Spleen (tissue), 11 donors: Measurements from ENCODE around the gene C16orf90. TPM values are rescaled to one million over a fixed set of nuclear protein-coding genes. Genes with fewer than 3 reads are reported as not detected.
"Not testable (repeated sequence)": the region's sequence is repeated elsewhere in the genome, so short reads cannot be mapped to it uniquely, and the experiment has no call there.

Source experiments
- DNase-seq: peaks from one replicate; pipeline ENCODE4 v3.0.0-alpha.2; 2020
- H3K27ac ChIP-seq, 8 donors: fragments of 200-600 bp; sonication (generic) in 7 of 8; 1 replicate in 4 of 8; 2 replicates in 4 of 8; pipeline versions ENCODE4 v1.5.0 to v1.8.0; 2016 to 2021; ENCODE audit warnings: inconsistent platforms in 4 of 8, mild to moderate bottlenecking in 4 of 8, moderate library complexity in 1 of 8
- H3K27me3 ChIP-seq, 7 donors: fragments of 200-600 bp; sonication (generic) in 6 of 7; replicated peaks in 1 of 7; 1 replicate in 4 of 7; 2 replicates in 3 of 7; pipeline versions ENCODE4 v1.5.0 to v1.8.0; 2016 to 2021; ENCODE audit warnings: inconsistent platforms in 3 of 7, mild to moderate bottlenecking in 1 of 7
- H3K36me3 ChIP-seq, 6 donors: fragments of 200-600 bp; sonication (generic) in 5 of 6; 1 replicate in 4 of 6; 2 replicates in 2 of 6; pipeline versions ENCODE4 v1.5.0 to v1.8.0; 2016 to 2021; ENCODE audit warnings: inconsistent platforms in 2 of 6
- H3K4me1 ChIP-seq, 6 donors: fragments of 200-600 bp; sonication (generic) in 5 of 6; 1 replicate in 3 of 6; 2 replicates in 3 of 6; pipeline versions ENCODE4 v1.5.0 to v1.8.0; 2016 to 2021; ENCODE audit warnings: inconsistent platforms in 3 of 6
- H3K4me3 ChIP-seq, 8 donors: fragments of 200-600 bp; sonication (generic) in 7 of 8; 1 replicate in 4 of 8; 2 replicates in 4 of 8; pipeline versions ENCODE4 v1.5.0 to v1.8.0; 2016 to 2021; ENCODE audit warnings: inconsistent platforms in 4 of 8, mild to moderate bottlenecking in 4 of 8, moderate library complexity in 2 of 8
- H3K9me3 ChIP-seq, 8 donors: fragments of 200-600 bp; sonication (generic) in 7 of 8; 1 replicate in 4 of 8; 2 replicates in 4 of 8; pipeline versions ENCODE4 v1.5.0 to v1.8.0; 2016 to 2021; ENCODE audit warnings: inconsistent platforms in 4 of 8
- CTCF ChIP-seq, 11 experiments: fragments of 200-600 bp in 7 of 11; fragments of 450-650 bp in 4 of 11; sonication (generic) in 4 of 11; IDR thresholded peaks in 8 of 11; conservative IDR thresholded peaks in 3 of 11; 1 replicate in 7 of 11; 2 replicates in 4 of 11; pipeline versions ENCODE4 v1.4.0 to v1.8.0; 2016 to 2021; ENCODE audit warnings: antibody characterized with exemption in 11 of 11, inconsistent platforms in 4 of 11, mild to moderate bottlenecking in 1 of 11
- POLR2A ChIP-seq, 3 donors: fragments of 450-650 bp; IDR thresholded peaks; one replicate each; pipeline ENCODE4 v1.5.1; 2017; ENCODE audit warnings: antibody characterized with exemption in 3 of 3, mild to moderate bottlenecking in 1 of 3
- POLR2AphosphoS5 ChIP-seq, 3 donors: sonication (generic); formaldehyde crosslinking; IDR thresholded peaks; one replicate each; pipeline ENCODE4 v1.5.1; 2017; ENCODE audit warnings: antibody characterized with exemption in 3 of 3
- WGBS, 5 donors: extraction: QIAGEN DNeasy Blood & Tissue Kit in 3 of 5; methylation state at CpG; one replicate each; pipeline versions ENCODE4 v1.1.5 to v1.1.7; 2013 to 2018; 5-methylcytosine and 5-hydroxymethylcytosine counted together
- intact Hi-C: fragments of 100-400 bp; cut with DNase I; formaldehyde crosslinking; loops from one replicate; pipeline ENCODE4 v1.15.0; 2023; ENCODE audit warnings: low total_unique reads
- polyA plus RNA-seq, 3 donors: library from polyadenylated mRNA; stranded (reverse); fragments of 200-250 nt; gene quantifications; one replicate each; pipeline ENCODE4 v1.2.1, GENCODE V29; 2013
- total RNA-seq, 7 donors: library from RNA; depleted of rRNA in 3 of 7; stranded (reverse); fragments of >200 nt in 3 of 7; fragmentation: NEBNext Ultra II Directional in 4 of 7; extraction: Animal tissue kit (Norgen Biotek cat#: 25700) in 4 of 7; gene quantifications; one replicate each; pipeline versions ENCODE4 v1.1.0 to v1.2.1, GENCODE V29; 2016 to 2021
- donor health status: healthy with polysubstance abuse.
- donor health status: DM: no; HTN: no; CAD: no; lungs with moderate emphysema.
- donor health status: DM: no; HTN: no; CAD: no.
- donor health status: Bipolar disorder and iron deficiency.
- donor health status: healthy.
- donor health status: DM: no; HTN: no; CAD: no.
- donor health status: DM: yes; HTN: yes; CAD: no.

C16orf90 gene
- total and polyA plus RNA-seq, 10 donors = not detected

GRCh38 chr16:3530371-3530914 is 35.2 kb upstream of the C16orf90 start:
- Histone ChIP-seq H3K27ac (no peak overlapping the region), H3K9me3 (no peaks in the 10 kb centered on the region), H3K36me3 (peaks cover 4 to 67% (median 30%) of the 10 kb centered on the region in 6 donors), H3K4me1 (peaks cover 0 to 8% (median 2%) of the 10 kb centered on the region in 6 donors), H3K27me3 (no peaks in the 10 kb centered on the region), H3K4me3 (no peak overlapping the region)
- intact Hi-C loops = no loop called here
- no peak for TF ChIP-seq POLR2A (IDR thresholded peaks at IDR 0.05)
- TF ChIP-seq CTCF (IDR thresholded peaks at IDR 0.05 in 8 of 11, conservative IDR thresholded peaks at IDR 0.05 in 3 of 11) = no peak
- no peak for TF ChIP-seq POLR2AphosphoS5 (IDR thresholded peaks at IDR 0.05)
- no peak for DNase-seq
- 96 to 98% (median 96%) methylated on average over 12 of the region's 12 CpGs for WGBS, 5 donors

GRCh38 chr16:3529175-3529574 is 33.9 kb upstream of the C16orf90 start:
- DNase-seq = no peak

GRCh38 chr16:3528406-3528805 is 33.1 kb upstream of the C16orf90 start:
- Histone ChIP-seq H3K9me3 (no peaks in the 10 kb centered on the region), H3K27ac (no peak overlapping the region), H3K4me3 (no peak overlapping the region), H3K27me3 (no peaks in the 10 kb centered on the region), H3K36me3 (peaks cover 4 to 70% (median 32%) of the 10 kb centered on the region in 6 donors), H3K4me1 (peaks cover 0 to 8% (median 2%) of the 10 kb centered on the region in 6 donors)
- TF ChIP-seq POLR2A (IDR thresholded peaks at IDR 0.05) (no peak), POLR2AphosphoS5 (IDR thresholded peaks at IDR 0.05) (no peak), CTCF (IDR thresholded peaks at IDR 0.05 in 8 of 11, conservative IDR thresholded peaks at IDR 0.05 in 3 of 11) (no peak)
- DNase-seq = no peak
- intact Hi-C loops = no loop called here
- WGBS, 5 donors = 95 to 98% (median 96%) methylated on average over 2 of the region's 2 CpGs

More at GRCh38 chr16:3529175-3529574, 33.9 kb upstream of the C16orf90 start:
- H3K4me1 ChIP-seq = peaks cover 0 to 8% (median 2%) of the 10 kb centered on the region in 6 donors
- H3K9me3 ChIP-seq = no peaks in the 10 kb centered on the region
- no peak overlapping the region for H3K27ac ChIP-seq
- intact Hi-C loops = no loop called here
- H3K4me3 ChIP-seq = no peak overlapping the region
- H3K36me3 ChIP-seq = peaks cover 4 to 70% (median 29%) of the 10 kb centered on the region in 6 donors
- H3K27me3 ChIP-seq = no peaks in the 10 kb centered on the region
- TF ChIP-seq POLR2AphosphoS5 (IDR thresholded peaks at IDR 0.05) = no peak
- no peak for TF ChIP-seq CTCF (IDR thresholded peaks at IDR 0.05 in 8 of 11, conservative IDR thresholded peaks at IDR 0.05 in 3 of 11)
- TF ChIP-seq POLR2A (IDR thresholded peaks at IDR 0.05) = no peak

GRCh38 chr16:3527216-3527829 is 32.0 kb upstream of the C16orf90 start:
- H3K9me3 ChIP-seq, H3K4me1 ChIP-seq, intact Hi-C loops, H3K27me3 ChIP-seq, H3K27ac ChIP-seq, H3K4me3 ChIP-seq: not testable (repeated sequence)
- peak; percentile 89 for DNase-seq
- WGBS, 5 donors = 53 to 65% (median 54%) methylated on average over 12 of the region's 12 CpGs
- TF ChIP-seq CTCF (IDR thresholded peaks at IDR 0.05 in 8 of 11, conservative IDR thresholded peaks at IDR 0.05 in 3 of 11) (peak; percentile 42 to 81 (median 70)), POLR2AphosphoS5 (IDR thresholded peaks at IDR 0.05) (peak in 1 of 3 donors; percentile 15)
- peaks cover 4 to 67% (median 27%) of the 10 kb centered on the region in 6 donors for H3K36me3 ChIP-seq
